Kidney (tissue), 14 donors: ENCODE data around the gene ITGB8. TPM values are rescaled to one million over a fixed set of nuclear protein-coding genes. Genes with fewer than 3 reads are reported as not detected.

Experiments used
- DNase-seq, 5 donors: peaks; one replicate each; pipeline ENCODE4 v3.0.0-alpha.2; 2013 to 2020
- FAIRE-seq: peaks from 2 replicates; lab custom pipeline; 2012; peaks lifted over from hg19 to GRCh38; lab: Jason Lieb, UNC
- H3K27ac ChIP-seq, 2 donors: one replicate each; pipeline ENCODE4 v1.7.0; 2013; ENCODE audit warnings: low read depth in 2 of 2, low read length in 2 of 2, inconsistent platforms in 1 of 2
- H3K27me3 ChIP-seq: one replicate; pipeline ENCODE4 v1.7.1; 2013; ENCODE audit warnings: low read length, inconsistent platforms; ENCODE audit not compliant: control insufficient read depth, insufficient read depth
- H3K36me3 ChIP-seq, 3 donors: one replicate each; pipeline versions ENCODE4 v1.7.0 to v1.7.1; 2013; ENCODE audit warnings: low read length in 3 of 3, control low read depth in 1 of 3, inconsistent platforms in 1 of 3; ENCODE audit not compliant: insufficient read depth in 3 of 3, control insufficient read depth in 2 of 3
- H3K4me1 ChIP-seq, 3 donors: one replicate each; pipeline versions ENCODE4 v1.7.0 to v1.7.1; 2013; ENCODE audit warnings: low read length in 3 of 3, inconsistent platforms in 1 of 3, low read depth in 1 of 3; ENCODE audit not compliant: control insufficient read depth in 2 of 3, insufficient read depth in 2 of 3
- H3K4me3 ChIP-seq, 3 donors: one replicate each; pipeline versions ENCODE4 v1.7.0 to v1.8.1; 2013; ENCODE audit warnings: low read length in 3 of 3, control low read depth in 1 of 3, inconsistent platforms in 1 of 3
- H3K9ac ChIP-seq, 3 donors: one replicate each; pipeline versions ENCODE4 v1.7.0 to v1.7.1; 2013; ENCODE audit warnings: low read length in 3 of 3, control low read depth in 1 of 3, inconsistent platforms in 1 of 3
- H3K9me3 ChIP-seq, 3 donors: one replicate each; pipeline versions ENCODE4 v1.7.0 to v1.7.1; 2013; ENCODE audit warnings: low read length in 3 of 3, control low read depth in 1 of 3, inconsistent platforms in 1 of 3; ENCODE audit not compliant: control insufficient read depth in 2 of 3, insufficient read depth in 1 of 3
- intact Hi-C: fragments of 100-400 bp; cut with DNase I; formaldehyde crosslinking; loops from one replicate; pipeline ENCODE4 v1.11.1; 2022
- polyA plus RNA-seq: library from polyadenylated mRNA; stranded (reverse); fragments of 350-450 nt; fragmentation: Illumina TruSeq; extraction: RNeasy Lipid Tissue Mini Kit (QIAGEN cat#74804); gene quantifications from one replicate; pipeline ENCODE4 v1.2.3, GENCODE V29; 2014; ENCODE audit warnings: low read depth, low replicate concordance; ENCODE audit not compliant: insufficient read depth
- total RNA-seq: library from RNA; stranded (reverse); fragmentation: NEBNext Ultra II Directional; extraction: Animal tissue kit (Norgen Biotek cat#: 25700); gene quantifications from one replicate; pipeline ENCODE4 v1.2.1, GENCODE V29; 2021
- TF ChIP-seq, protein P1 (sequence below): IDR thresholded peaks from 3 replicates; pipeline ENCODE4 v1.5.1; 2012; ENCODE audit warnings: mild to moderate bottlenecking, moderate library complexity, borderline replicate concordance; ENCODE audit not compliant: insufficient read depth; ENCODE audit errors: extremely low read depth
- donor health status: control.
- donor health status: control.
- donor health status: control.
- donor health status: control.
- donor health status: control.
- donor health status: DM: yes; HTN: yes; CAD: no.
- donor health status: Normal renal cell carcinoma (clear cell type).

The ITGB8 gene
- total and polyA plus RNA-seq, 2 donors from 2014 or later, result 10.3 to 213 TPM

DNA sequence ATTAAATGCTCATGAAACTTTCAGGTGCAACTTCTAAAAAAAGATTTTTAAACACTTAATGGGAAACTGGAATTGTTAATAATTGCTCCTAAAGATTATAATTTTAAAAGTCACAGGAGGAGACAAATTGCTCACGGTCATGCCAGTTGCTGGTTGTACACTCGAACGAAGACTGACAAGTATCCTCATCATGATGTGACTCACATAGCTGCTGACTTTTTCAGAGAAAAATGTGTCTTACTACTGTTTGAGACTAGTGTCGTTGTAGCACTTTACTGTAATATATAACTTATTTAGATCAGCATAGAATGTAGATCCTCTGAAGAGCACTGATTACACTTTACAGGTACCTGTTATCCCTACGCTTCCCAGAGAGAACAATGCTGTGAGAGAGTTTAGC is 79.3 kb downstream of the ITGB8 start:
- DNase-seq (no peak), FAIRE-seq (no peak)
- H3K9me3 ChIP-seq, result no peaks in the 10 kb centered on the region
- H3K27me3 ChIP-seq, result no peaks in the 10 kb centered on the region
- H3K27ac ChIP-seq, result no peak overlapping the region
- intact Hi-C loops, result no loop called here
- TF ChIP-seq, protein P1, sequence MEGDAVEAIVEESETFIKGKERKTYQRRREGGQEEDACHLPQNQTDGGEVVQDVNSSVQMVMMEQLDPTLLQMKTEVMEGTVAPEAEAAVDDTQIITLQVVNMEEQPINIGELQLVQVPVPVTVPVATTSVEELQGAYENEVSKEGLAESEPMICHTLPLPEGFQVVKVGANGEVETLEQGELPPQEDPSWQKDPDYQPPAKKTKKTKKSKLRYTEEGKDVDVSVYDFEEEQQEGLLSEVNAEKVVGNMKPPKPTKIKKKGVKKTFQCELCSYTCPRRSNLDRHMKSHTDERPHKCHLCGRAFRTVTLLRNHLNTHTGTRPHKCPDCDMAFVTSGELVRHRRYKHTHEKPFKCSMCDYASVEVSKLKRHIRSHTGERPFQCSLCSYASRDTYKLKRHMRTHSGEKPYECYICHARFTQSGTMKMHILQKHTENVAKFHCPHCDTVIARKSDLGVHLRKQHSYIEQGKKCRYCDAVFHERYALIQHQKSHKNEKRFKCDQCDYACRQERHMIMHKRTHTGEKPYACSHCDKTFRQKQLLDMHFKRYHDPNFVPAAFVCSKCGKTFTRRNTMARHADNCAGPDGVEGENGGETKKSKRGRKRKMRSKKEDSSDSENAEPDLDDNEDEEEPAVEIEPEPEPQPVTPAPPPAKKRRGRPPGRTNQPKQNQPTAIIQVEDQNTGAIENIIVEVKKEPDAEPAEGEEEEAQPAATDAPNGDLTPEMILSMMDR, result no peak
- H3K36me3 ChIP-seq, result peaks cover 0 to 6% (median 2%) of the 10 kb centered on the region in 3 donors
- H3K4me3 ChIP-seq, result no peak overlapping the region
- H3K4me1 ChIP-seq, result no peaks in the 10 kb centered on the region
- no peak overlapping the region for H3K9ac ChIP-seq

- Histone ChIP-seq H3K36me3 (peaks cover 0 to 5% (median 0%) of the 10 kb centered on the region in 3 donors), H3K9me3 (no peaks in the 10 kb centered on the region), H3K27ac (no peak overlapping the region), H3K9ac (no peak overlapping the region), H3K27me3 (no peaks in the 10 kb centered on the region), H3K4me1 (no peaks in the 10 kb centered on the region), H3K4me3 (no peak overlapping the region)
- FAIRE-seq, result no peak
- DNase-seq, result no peak
- intact Hi-C loops, result no loop called here
- TF ChIP-seq, protein P1, result no peak
Observed at GRCh38 chr7:20411372-20411771, 80.7 kb downstream of the ITGB8 start.

DNA sequence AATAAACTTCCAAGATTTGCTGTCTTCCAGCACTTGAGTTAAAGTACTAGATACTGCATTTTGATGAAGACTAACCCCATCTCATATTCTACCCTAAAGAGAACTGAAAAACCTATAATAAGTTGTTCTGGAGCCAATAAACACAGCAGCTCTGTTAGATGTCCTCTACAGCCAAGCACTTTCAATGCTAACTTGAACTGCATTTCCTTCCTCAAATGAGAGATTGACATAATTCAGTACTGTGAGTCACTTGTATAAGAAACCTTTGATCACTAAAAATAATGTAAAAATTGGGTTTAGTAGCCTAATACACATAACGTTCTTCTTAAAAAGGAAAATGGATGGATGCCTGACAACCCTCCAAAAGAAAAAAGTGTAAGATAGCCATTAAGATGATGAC is 81.3 kb downstream of the ITGB8 start:
- Histone ChIP-seq H3K4me3 (no peak overlapping the region), H3K36me3 (peaks cover 0 to 5% (median 0%) of the 10 kb centered on the region in 3 donors), H3K9ac (no peak overlapping the region), H3K9me3 (no peaks in the 10 kb centered on the region), H3K27ac (no peak overlapping the region), H3K27me3 (no peaks in the 10 kb centered on the region), H3K4me1 (no peaks in the 10 kb centered on the region)
- TF ChIP-seq, protein P1, result no peak
- intact Hi-C loops, result no loop called here
- FAIRE-seq (no peak), DNase-seq (no peak)

GRCh38 chr7:20417260-20417659 is 86.6 kb downstream of the ITGB8 start:
- H3K27me3 ChIP-seq, result no peaks in the 10 kb centered on the region
- no peak overlapping the region for H3K4me3 ChIP-seq
- H3K27ac ChIP-seq, result no peak overlapping the region
- H3K9me3 ChIP-seq, result no peaks in the 10 kb centered on the region
- FAIRE-seq (no peak), DNase-seq (no peak)
- no peaks in the 10 kb centered on the region for H3K4me1 ChIP-seq
- H3K9ac ChIP-seq, result no peak overlapping the region
- intact Hi-C loops, result no loop called here
- TF ChIP-seq, protein P1, result no peak
- H3K36me3 ChIP-seq, result no peaks in the 10 kb centered on the region
